Measurements from ENCODE around the gene IQCC. TPM values are rescaled to one million over a fixed set of nuclear protein-coding genes. Genes with fewer than 3 reads are reported as not detected.

IQCC gene
- total and polyA plus RNA-seq, 2 experiments from 2014 or later: 1.5 TPM

DNA sequence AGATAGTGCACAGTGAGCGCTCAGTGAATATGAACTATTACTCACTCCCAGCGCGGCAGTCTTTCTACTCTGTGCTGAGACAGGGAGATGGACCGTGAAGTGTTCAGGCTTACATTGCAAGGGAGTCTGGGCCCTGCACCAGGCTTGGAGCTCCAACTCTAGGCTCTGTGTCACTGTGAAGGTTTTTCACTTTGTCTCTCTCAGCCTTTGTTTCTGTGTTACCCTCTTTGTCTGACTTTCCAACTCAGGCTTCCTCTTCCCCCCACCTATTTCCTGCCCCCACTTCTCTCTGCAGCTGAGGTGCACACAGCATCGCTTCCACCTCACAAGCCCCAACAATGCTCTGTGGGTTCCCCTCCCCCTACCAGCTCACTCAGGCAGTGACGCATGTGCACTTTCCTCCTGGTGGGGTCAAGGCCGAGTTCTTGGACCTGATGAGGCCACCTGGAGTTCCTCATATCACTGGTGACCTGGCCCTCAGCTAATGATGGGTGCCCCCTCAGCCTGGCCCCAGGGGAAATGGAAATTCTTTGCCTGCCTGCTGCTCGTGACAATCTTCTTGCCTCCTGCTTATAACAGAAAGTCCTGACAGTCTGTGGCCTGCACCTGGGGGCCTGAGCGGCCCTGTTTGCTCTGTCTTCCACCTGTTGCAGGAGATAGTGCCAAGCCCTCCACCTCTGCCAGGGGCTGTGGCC lies 44.5 kb downstream of the IQCC start:
- Histone ChIP-seq H3K4me2 (no peak overlapping the region), H3K4me3 (no peak overlapping the region), H3K9me3 (ENCODE audit: low read depth) (no peaks in the 10 kb centered on the region), H3K9me2 (replicated peaks; ENCODE audit: insufficient read depth) (no peaks in the 10 kb centered on the region), H3K36me3 (replicated peaks; ENCODE audit: insufficient read depth, low read depth) (no peaks in the 10 kb centered on the region), H3K4me1 (ENCODE audit: insufficient read depth) (peaks cover 4% of the 10 kb centered on the region), H3K79me2 (no peaks in the 10 kb centered on the region), H3K27ac (no peak overlapping the region), H4K20me1 (ENCODE audit: insufficient read depth, poor library complexity, severe bottlenecking) (no peaks in the 10 kb centered on the region), H2AFZ (no peak overlapping the region), H3K27me3 (no peaks in the 10 kb centered on the region)
- TF ChIP-seq EZH2phosphoT487 (IDR thresholded peaks at IDR 0.05; ENCODE audit: low read depth, severe bottlenecking, unreplicated experiment) (no peak), EZH2 (IDR thresholded peaks at IDR 0.05; ENCODE audit: borderline replicate concordance) (no peak)
- TF ChIP-seq, protein P1, sequence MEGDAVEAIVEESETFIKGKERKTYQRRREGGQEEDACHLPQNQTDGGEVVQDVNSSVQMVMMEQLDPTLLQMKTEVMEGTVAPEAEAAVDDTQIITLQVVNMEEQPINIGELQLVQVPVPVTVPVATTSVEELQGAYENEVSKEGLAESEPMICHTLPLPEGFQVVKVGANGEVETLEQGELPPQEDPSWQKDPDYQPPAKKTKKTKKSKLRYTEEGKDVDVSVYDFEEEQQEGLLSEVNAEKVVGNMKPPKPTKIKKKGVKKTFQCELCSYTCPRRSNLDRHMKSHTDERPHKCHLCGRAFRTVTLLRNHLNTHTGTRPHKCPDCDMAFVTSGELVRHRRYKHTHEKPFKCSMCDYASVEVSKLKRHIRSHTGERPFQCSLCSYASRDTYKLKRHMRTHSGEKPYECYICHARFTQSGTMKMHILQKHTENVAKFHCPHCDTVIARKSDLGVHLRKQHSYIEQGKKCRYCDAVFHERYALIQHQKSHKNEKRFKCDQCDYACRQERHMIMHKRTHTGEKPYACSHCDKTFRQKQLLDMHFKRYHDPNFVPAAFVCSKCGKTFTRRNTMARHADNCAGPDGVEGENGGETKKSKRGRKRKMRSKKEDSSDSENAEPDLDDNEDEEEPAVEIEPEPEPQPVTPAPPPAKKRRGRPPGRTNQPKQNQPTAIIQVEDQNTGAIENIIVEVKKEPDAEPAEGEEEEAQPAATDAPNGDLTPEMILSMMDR (IDR thresholded peaks at IDR 0.05; ENCODE audit: poor library complexity): no peak
- 67% methylated on average over 9 of the region's 9 CpGs for WGBS (ENCODE audit: low lambda C conversion rate, missing lambda C conversion rate)
- DNase-seq (ENCODE audit: low spot score): peak; percentile 45

DNA sequence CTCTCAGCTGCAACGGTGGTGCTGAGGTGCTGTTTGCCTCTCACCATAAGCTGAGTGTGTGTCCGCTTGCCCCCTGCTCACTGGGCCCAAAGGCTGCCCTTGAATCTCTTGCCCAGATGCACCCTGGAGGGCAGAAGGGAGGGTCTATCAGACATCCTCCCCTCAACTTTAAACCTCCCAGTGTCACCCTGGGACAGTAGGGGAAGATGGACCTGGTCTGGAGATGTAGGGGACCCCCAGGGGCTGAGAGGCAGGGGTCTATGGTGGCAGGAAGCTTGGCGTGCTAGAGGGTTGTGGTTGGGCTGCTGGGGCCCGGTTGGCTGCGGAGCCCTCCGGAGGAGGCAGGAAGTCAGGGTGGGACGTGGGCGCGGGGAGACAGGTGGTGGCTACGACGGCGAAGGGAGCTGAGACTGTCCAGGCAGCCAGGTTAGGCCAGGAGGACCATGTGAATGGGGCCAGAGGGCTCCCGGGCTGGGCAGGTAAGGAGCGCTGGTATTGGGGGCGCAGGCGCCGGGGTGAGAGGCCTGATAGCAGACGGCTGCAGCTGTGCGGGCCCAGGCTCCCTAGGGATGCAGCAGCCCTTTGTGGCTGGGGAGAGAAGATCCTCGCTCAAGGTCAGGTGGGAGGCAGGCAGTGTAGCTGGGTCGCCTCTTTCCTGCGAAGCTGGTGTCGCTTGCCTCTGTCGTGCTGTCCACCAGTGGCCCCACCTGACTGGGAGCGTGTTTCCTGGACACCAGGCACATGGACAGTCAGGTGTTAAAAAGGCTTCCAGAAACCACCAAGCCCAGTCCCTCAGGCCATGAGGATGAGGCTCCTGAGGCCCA lies 45.6 kb downstream of the IQCC start, which contains the start of gene LCK:
TSS of gene LCK (plus strand) at position 373 of the 824 bp plus-strand sequence. CDS start 23,065 bp downstream, outside the sequence.
- Histone ChIP-seq H3K79me2 (no peaks in the 10 kb centered on the region), H3K27ac (no peak within 1 kb of the TSS), H3K27me3 (no peaks in the 10 kb centered on the region), H3K9me2 (replicated peaks; ENCODE audit: insufficient read depth) (no peaks in the 10 kb centered on the region), H3K9me3 (ENCODE audit: low read depth) (no peaks in the 10 kb centered on the region), H3K4me1 (ENCODE audit: insufficient read depth) (peaks cover 4% of the 10 kb centered on the region), H3K4me3 (no peak within 1 kb of the TSS), H3K36me3 (replicated peaks; ENCODE audit: insufficient read depth, low read depth) (no peaks in the 10 kb centered on the region), H3K4me2 (no peak within 1 kb of the TSS), H4K20me1 (ENCODE audit: insufficient read depth, poor library complexity, severe bottlenecking) (no peaks in the 10 kb centered on the region), H2AFZ (no peak within 1 kb of the TSS)
- TF ChIP-seq EZH2phosphoT487 (IDR thresholded peaks at IDR 0.05; ENCODE audit: low read depth, severe bottlenecking, unreplicated experiment) (no peak), EZH2 (IDR thresholded peaks at IDR 0.05; ENCODE audit: borderline replicate concordance) (no peak)
- TF ChIP-seq, protein P1 (IDR thresholded peaks at IDR 0.05; ENCODE audit: poor library complexity): no peak
- 89% methylated on average over 25 of the region's 25 CpGs for WGBS (ENCODE audit: low lambda C conversion rate, missing lambda C conversion rate)
- DNase-seq (ENCODE audit: low spot score): no peak

DNA sequence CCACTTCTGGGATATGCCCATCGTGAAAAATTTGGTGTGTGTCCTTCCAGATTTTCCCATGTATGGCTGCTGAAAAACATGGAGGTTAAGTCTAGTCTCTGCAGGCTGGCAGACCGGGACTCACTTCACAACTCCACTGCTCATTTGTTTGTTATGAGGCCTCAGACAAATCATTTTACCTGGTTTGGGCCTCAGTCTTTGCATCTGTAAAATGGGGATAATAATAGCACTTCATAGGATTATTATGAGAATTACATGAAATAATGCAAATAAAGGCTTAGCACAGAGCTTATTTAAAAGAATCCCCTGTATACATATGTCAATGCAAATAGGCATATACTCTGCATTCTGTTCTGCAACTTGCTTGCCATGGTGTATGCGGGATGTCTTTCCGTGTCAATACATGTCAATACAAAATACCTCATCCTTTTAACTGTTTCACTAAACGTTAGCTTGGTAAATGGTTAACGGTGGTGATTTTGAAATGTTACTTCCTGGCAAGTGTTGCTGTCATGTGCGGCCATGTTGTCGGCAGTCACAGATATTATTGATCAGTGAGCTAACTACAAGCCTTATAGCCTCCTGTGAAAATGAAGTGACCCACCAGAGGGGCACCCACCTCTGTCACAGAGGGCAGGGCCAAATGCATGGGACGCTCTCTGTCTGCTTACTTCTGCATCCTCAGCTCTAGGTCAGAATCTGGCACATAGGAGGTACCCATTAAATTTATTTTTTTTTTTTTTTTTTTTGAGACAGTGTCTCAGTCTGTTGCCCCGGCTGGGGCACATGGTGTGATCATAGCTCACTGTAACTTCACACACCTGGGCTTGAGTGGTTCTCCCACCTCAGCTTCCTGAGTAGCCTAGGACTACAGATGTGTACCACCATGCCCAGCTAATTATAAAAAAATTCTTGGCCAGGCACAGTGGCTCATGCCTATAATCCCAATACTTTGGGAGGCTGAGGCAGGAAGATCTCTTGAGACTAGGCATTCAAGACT lies 49.9 kb downstream of the IQCC start:
- H4K20me1 ChIP-seq (ENCODE audit: insufficient read depth, poor library complexity, severe bottlenecking): no peaks in the 10 kb centered on the region
- 88% methylated on average over 10 of the region's 10 CpGs for WGBS (ENCODE audit: low lambda C conversion rate, missing lambda C conversion rate)
- no peaks in the 10 kb centered on the region for H3K36me3 ChIP-seq (replicated peaks; ENCODE audit: insufficient read depth, low read depth)
- H2AFZ ChIP-seq: no peak overlapping the region
- no peaks in the 10 kb centered on the region for H3K27me3 ChIP-seq
- no peak overlapping the region for H3K27ac ChIP-seq
- no peaks in the 10 kb centered on the region for H3K4me1 ChIP-seq (ENCODE audit: insufficient read depth)
- DNase-seq (ENCODE audit: low spot score): no peak
- no peaks in the 10 kb centered on the region for H3K79me2 ChIP-seq
- no peak overlapping the region for H3K4me2 ChIP-seq
- no peak overlapping the region for H3K4me3 ChIP-seq
- no peaks in the 10 kb centered on the region for H3K9me2 ChIP-seq (replicated peaks; ENCODE audit: insufficient read depth)
- TF ChIP-seq EZH2phosphoT487 (IDR thresholded peaks at IDR 0.05; ENCODE audit: low read depth, severe bottlenecking, unreplicated experiment) (no peak), EZH2 (IDR thresholded peaks at IDR 0.05; ENCODE audit: borderline replicate concordance) (no peak)
- TF ChIP-seq, protein P1 (IDR thresholded peaks at IDR 0.05; ENCODE audit: poor library complexity): no peak
- no peaks in the 10 kb centered on the region for H3K9me3 ChIP-seq (ENCODE audit: low read depth)

Data from hepatocyte (in vitro differentiated cells).